Ovary (tissue), 9 donors: ENCODE results near the gene C16orf87. TPM values are rescaled to one million over a fixed set of nuclear protein-coding genes. Genes with fewer than 3 reads are reported as not detected.

Source experiments
- DNase-seq, 5 donors: peaks; one replicate each; pipeline ENCODE4 v3.0.0-alpha.2; 2019 to 2020
- H3K27ac ChIP-seq, 2 donors: fragments of 200-600 bp; one replicate each; pipeline versions ENCODE4 v1.5.1 to v1.8.0; 2019 to 2022
- H3K27me3 ChIP-seq: fragments of 200-600 bp; one replicate; pipeline ENCODE4 v1.8.0; 2022
- H3K36me3 ChIP-seq: fragments of 200-600 bp; sonication (generic); one replicate; pipeline ENCODE4 v1.5.1; 2019
- H3K4me1 ChIP-seq: one replicate; pipeline ENCODE4 v1.8.1; 2013; ENCODE audit warnings: mild to moderate bottlenecking, moderate library complexity; ENCODE audit not compliant: insufficient read depth
- H3K4me3 ChIP-seq: fragments of 200-600 bp; sonication (generic); one replicate; pipeline ENCODE4 v1.5.1; 2017
- H3K9me3 ChIP-seq, 2 donors: fragments of 200-600 bp in 1 of 2; sonication (generic) in 1 of 2; one replicate each; pipeline versions ENCODE4 v1.5.1 to v1.8.1; 2013 to 2019; ENCODE audit warnings: mild to moderate bottlenecking in 1 of 2, moderate library complexity in 1 of 2
- CTCF ChIP-seq, 3 donors: fragments of 450-650 bp in 2 of 3; fragments of 200-600 bp in 1 of 3; IDR thresholded peaks; one replicate each; pipeline versions ENCODE4 v1.5.1 to v1.8.0; 2016 to 2022; ENCODE audit warnings: antibody characterized with exemption in 3 of 3, mild to moderate bottlenecking in 1 of 3
- EP300 ChIP-seq: sonication (generic); formaldehyde crosslinking; IDR thresholded peaks from one replicate; pipeline ENCODE4 v1.6.1; 2017; ENCODE audit warnings: antibody characterized with exemption
- POLR2A ChIP-seq: fragments of 450-650 bp; IDR thresholded peaks from one replicate; pipeline ENCODE4 v1.6.1; 2017; ENCODE audit warnings: antibody characterized with exemption, mild to moderate bottlenecking, moderate library complexity
- WGBS, 3 donors: extraction: QIAGEN DNeasy Blood & Tissue Kit in 1 of 3; methylation state at CpG; one replicate each; pipeline versions ENCODE4 v1.1.5 to v1.1.7; 2013 to 2017; 5-methylcytosine and 5-hydroxymethylcytosine counted together
- intact Hi-C, 4 donors: fragments of 100-400 bp; cut with DNase I; formaldehyde crosslinking; loops; one replicate each; pipeline versions ENCODE4 v1.11.0 to v1.15.1; 2022 to 2023
- polyA plus RNA-seq, 2 donors: library from polyadenylated mRNA; stranded (reverse); fragments of 200-250 nt in 1 of 2; fragments of 350-450 nt in 1 of 2; fragmentation: Illumina TruSeq in 1 of 2; extraction: RNeasy Lipid Tissue Mini Kit (QIAGEN cat#74804) in 1 of 2; gene quantifications; one replicate each; pipeline ENCODE4 v1.2.3, GENCODE V29; 2013 to 2014
- total RNA-seq, 7 donors: library from RNA; depleted of rRNA in 2 of 7; stranded (reverse); fragments of >200 nt in 2 of 7; fragmentation: NEBNext Ultra II Directional in 3 of 7; extraction: Animal tissue kit (Norgen Biotek cat#: 25700) in 3 of 7; gene quantifications; one replicate each; pipeline versions ENCODE4 v1.1.0 to v1.2.4, GENCODE V29; 2016 to 2023
- donor health status: DM: no; HTN: no; CAD: no; lungs with moderate emphysema.
- donor health status: DM: no; HTN: no; CAD: no.
- donor health status: Bipolar disorder and iron deficiency.
- donor health status: DM: yes; HTN: yes; CAD: no.
- donor health status: DM: no; HTN: no; CAD: no.
- donor health status: DM: yes; HTN: yes; CAD: no.

C16orf87 gene
- total and polyA plus RNA-seq, 9 donors, result 4.0 to 7.6 (median 5.1) TPM

GRCh38 chr16:46814790-46815189 is 16.2 kb downstream of the C16orf87 start:
- no peak for DNase-seq
- 93 to 98% (median 95%) methylated on average over 1 of the region's 1 CpG for WGBS, 3 donors
- H3K4me1 ChIP-seq, result peaks cover 3% of the 10 kb centered on the region
- intact Hi-C loops, result no loop called here
- no peak overlapping the region for H3K4me3 ChIP-seq
- no peak for TF ChIP-seq POLR2A
- no peak for TF ChIP-seq EP300
- TF ChIP-seq CTCF (IDR thresholded peaks at IDR 0.05), result no peak
- no peaks in the 10 kb centered on the region for H3K36me3 ChIP-seq
- H3K9me3 ChIP-seq, result no peaks in the 10 kb centered on the region
- H3K27me3 ChIP-seq, result no peaks in the 10 kb centered on the region
- no peak overlapping the region for H3K27ac ChIP-seq

- intact Hi-C loops, result no loop called here
- Histone ChIP-seq H3K27me3 (no peaks in the 10 kb centered on the region), H3K27ac (no peak overlapping the region), H3K4me3 (no peak overlapping the region), H3K36me3 (no peaks in the 10 kb centered on the region), H3K9me3 (no peaks in the 10 kb centered on the region), H3K4me1 (peaks cover 3% of the 10 kb centered on the region)
- WGBS, 3 donors, result 91 to 96% (median 94%) methylated on average over 7 of the region's 7 CpGs
- no peak for TF ChIP-seq POLR2A
- TF ChIP-seq EP300, result no peak
- no peak for TF ChIP-seq CTCF (IDR thresholded peaks at IDR 0.05)
- DNase-seq, result no peak
Observed at GRCh38 chr16:46813611-46814010, 17.4 kb downstream of the C16orf87 start.

- intact Hi-C loops, result no loop called here
- no peak for DNase-seq
- Histone ChIP-seq H3K27me3 (no peaks in the 10 kb centered on the region), H3K27ac (no peak overlapping the region), H3K36me3 (no peaks in the 10 kb centered on the region), H3K9me3 (no peaks in the 10 kb centered on the region), H3K4me1 (peaks cover 2% of the 10 kb centered on the region), H3K4me3 (no peak overlapping the region)
- 90 to 96% (median 93%) methylated on average over 6 of the region's 6 CpGs for WGBS, 3 donors
- TF ChIP-seq EP300 (no peak), CTCF (IDR thresholded peaks at IDR 0.05) (no peak), POLR2A (no peak)
Observed at GRCh38 chr16:46812781-46813540, 18.0 kb downstream of the C16orf87 start.

- DNase-seq, result no peak
- H3K36me3 ChIP-seq, result no peaks in the 10 kb centered on the region
- no peak overlapping the region for H3K27ac ChIP-seq
- H3K27me3 ChIP-seq, result no peaks in the 10 kb centered on the region
- TF ChIP-seq EP300 (no peak), POLR2A (no peak), CTCF (IDR thresholded peaks at IDR 0.05) (no peak)
- 97 to 98% (median 97%) methylated on average over 5 of the region's 5 CpGs for WGBS, 3 donors
- no peaks in the 10 kb centered on the region for H3K9me3 ChIP-seq
- intact Hi-C loops, result no loop called here
- H3K4me1 ChIP-seq, result peaks cover 1% of the 10 kb centered on the region
- H3K4me3 ChIP-seq, result no peak overlapping the region
Observed at GRCh38 chr16:46811682-46812081, 19.3 kb downstream of the C16orf87 start.
